ENCODE measurements around the gene KIF7. TPM values are rescaled to one million over a fixed set of nuclear protein-coding genes. Genes with fewer than 3 reads are reported as not detected.
A peak's percentile ranks its signal among the peaks of the same experiment; 100 is the strongest.

KIF7 gene
- total and polyA plus RNA-seq, 2 of the 8 experiments (the other 6 are each of a cell fraction or from before 2014, with no cell fraction given) = 4.9 to 14.0 TPM

DNA sequence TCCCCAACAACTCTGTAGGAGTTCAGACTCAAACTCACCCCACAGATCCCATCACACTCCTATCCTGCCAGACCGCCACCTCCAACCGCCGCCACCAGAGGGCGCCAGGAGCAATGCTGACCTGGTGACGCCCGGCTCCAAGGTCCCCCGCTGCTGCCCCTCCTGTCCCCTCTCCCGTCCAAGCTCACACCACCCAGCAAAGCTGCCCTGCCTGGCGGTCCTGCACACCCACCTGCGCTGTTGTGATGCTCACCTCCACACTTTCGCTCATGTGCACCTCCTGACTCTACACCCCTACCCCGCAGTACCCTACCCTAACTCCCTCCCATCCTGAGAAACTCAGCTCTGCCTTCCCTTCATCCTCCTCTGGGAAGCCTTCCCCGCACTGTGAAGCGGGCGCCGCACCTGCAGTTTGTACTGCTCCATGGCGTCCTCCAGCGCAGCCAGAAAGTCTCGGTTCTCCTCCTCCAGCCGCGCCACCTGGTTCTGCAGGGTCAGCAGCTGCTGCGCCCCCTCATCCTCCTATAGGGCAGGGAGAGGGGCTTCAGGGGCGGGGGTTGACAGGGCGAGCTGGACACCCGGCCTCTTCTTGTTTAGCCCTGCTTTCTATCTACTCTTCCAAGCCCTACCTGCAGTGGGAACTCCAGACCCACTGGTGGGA lies 7.9 kb downstream of the KIF7 start (continued):
- TF ChIP-seq RXRA (IDR thresholded peaks at IDR 0.05; ENCODE audit: insufficient read depth, low read depth, low read length) (no peak), EGR1 (IDR thresholded peaks at IDR 0.05; ENCODE audit: borderline replicate concordance, low read depth, low read length) (no peak), SP1 (IDR thresholded peaks at IDR 0.05; ENCODE audit: low read depth, low read length) (no peak), RBBP5 (IDR thresholded peaks at IDR 0.05; ENCODE audit: borderline replicate concordance, low read depth, low read length) (no peak), FOSL1 (IDR thresholded peaks at IDR 0.05; ENCODE audit: insufficient read depth, low read depth, low read length) (no peak), SAP30 (IDR thresholded peaks at IDR 0.05; ENCODE audit: insufficient read depth, insufficient replicate concordance, low read length) (no peak), POLR2AphosphoS5 (IDR thresholded peaks at IDR 0.05; ENCODE audit: low read depth, low read length) (0 out of 2 replicates have a peak, but pooled peaks have one; percentile 18), SRF (IDR thresholded peaks at IDR 0.05; ENCODE audit: low read depth, low read length) (no peak), ASH2L (IDR thresholded peaks at IDR 0.05; ENCODE audit: low read length) (no peak), MAX (IDR thresholded peaks at IDR 0.05) (peak; percentile 28; the same call in 1 of the 2 replicates), NANOG (IDR thresholded peaks at IDR 0.05; ENCODE audit: insufficient read depth, low read depth, low read length, poor library complexity, severe bottlenecking) (no peak), CREB1 (IDR thresholded peaks at IDR 0.05) (peak; percentile 75), SP4 (IDR thresholded peaks at IDR 0.05; ENCODE audit: low read length) (no peak), BRCA1 (IDR thresholded peaks at IDR 0.05; ENCODE audit: low read depth, low read length) (no peak)
- TF ChIP-seq, protein P1, sequence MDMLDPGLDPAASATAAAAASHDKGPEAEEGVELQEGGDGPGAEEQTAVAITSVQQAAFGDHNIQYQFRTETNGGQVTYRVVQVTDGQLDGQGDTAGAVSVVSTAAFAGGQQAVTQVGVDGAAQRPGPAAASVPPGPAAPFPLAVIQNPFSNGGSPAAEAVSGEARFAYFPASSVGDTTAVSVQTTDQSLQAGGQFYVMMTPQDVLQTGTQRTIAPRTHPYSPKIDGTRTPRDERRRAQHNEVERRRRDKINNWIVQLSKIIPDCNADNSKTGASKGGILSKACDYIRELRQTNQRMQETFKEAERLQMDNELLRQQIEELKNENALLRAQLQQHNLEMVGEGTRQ (IDR thresholded peaks at IDR 0.05; ENCODE audit: low read length) = no peak
